Left ventricle myocardium inferior (tissue), 1 donor: ENCODE data around the gene KIF2B. TPM values are rescaled to one million over a fixed set of nuclear protein-coding genes. Genes with fewer than 3 reads are reported as not detected.
"Not testable (repeated sequence)": the region's sequence is repeated elsewhere in the genome, so short reads cannot be mapped to it uniquely, and the experiment has no call there.

Source experiments
- DNase-seq: peaks from one replicate; pipeline ENCODE4 v3.0.0-alpha.2; 2020
- H3K27ac ChIP-seq: fragments of 200-600 bp; replicated peaks from 2 replicates; pipeline ENCODE4 v1.8.0; 2021
- H3K27me3 ChIP-seq: fragments of 200-600 bp; 2 replicates; pipeline ENCODE4 v1.8.0; 2021; ENCODE audit warnings: low read depth
- H3K36me3 ChIP-seq: fragments of 200-600 bp; 2 replicates; pipeline ENCODE4 v1.8.0; 2021
- H3K4me1 ChIP-seq: fragments of 200-600 bp; 2 replicates; pipeline ENCODE4 v1.8.0; 2021
- H3K4me3 ChIP-seq: fragments of 200-600 bp; 2 replicates; pipeline ENCODE4 v1.8.0; 2021; ENCODE audit warnings: mild to moderate bottlenecking, moderate library complexity
- H3K9me3 ChIP-seq: fragments of 200-600 bp; replicated peaks from 2 replicates; pipeline ENCODE4 v1.8.0; 2021
- CTCF ChIP-seq: fragments of 200-600 bp; IDR thresholded peaks from 2 replicates; pipeline ENCODE4 v1.8.0; 2021; ENCODE audit warnings: antibody characterized with exemption, mild to moderate bottlenecking, borderline replicate concordance
- intact Hi-C: fragments of 100-400 bp; cut with micrococcal nuclease; formaldehyde crosslinking; loops from one replicate; pipeline ENCODE4 v1.11.0; 2022
- total RNA-seq: library from RNA; stranded (reverse); fragmentation: NEBNext Ultra II Directional; extraction: Animal tissue kit (Norgen Biotek cat#: 25700); gene quantifications from one replicate; pipeline ENCODE4 v1.2.1, GENCODE V29; 2021
- donor health status: DM: no; HTN: yes; CAD: no; lungs with severe emphysema.

The KIF2B gene
- total RNA-seq, 1 donor from 2014 or later = not detected

- no peaks in the 10 kb centered on the region for H3K36me3 ChIP-seq
- no peak overlapping the region for H3K4me3 ChIP-seq
- intact Hi-C loops = no loop called here
- no peak overlapping the region for H3K27ac ChIP-seq
- H3K27me3 ChIP-seq = no peaks in the 10 kb centered on the region
- no peak for TF ChIP-seq CTCF
- DNase-seq = no peak
- H3K4me1 ChIP-seq = no peaks in the 10 kb centered on the region
- no peaks in the 10 kb centered on the region for H3K9me3 ChIP-seq
Observed at GRCh38 chr17:53818271-53818670, 4.5 kb upstream of the KIF2B start.

- intact Hi-C loops = no loop called here
- DNase-seq = no peak
- no peaks in the 10 kb centered on the region for H3K36me3 ChIP-seq
- no peak overlapping the region for H3K4me3 ChIP-seq
- no peaks in the 10 kb centered on the region for H3K4me1 ChIP-seq
- H3K27ac ChIP-seq = no peak overlapping the region
- no peak for TF ChIP-seq CTCF
- no peaks in the 10 kb centered on the region for H3K9me3 ChIP-seq
- no peaks in the 10 kb centered on the region for H3K27me3 ChIP-seq
Observed at GRCh38 chr17:53818929-53819328, 3.8 kb upstream of the KIF2B start.

GRCh38 chr17:53819956-53820355 lies 2.8 kb upstream of the KIF2B start:
- no peak for TF ChIP-seq CTCF
- no peaks in the 10 kb centered on the region for H3K9me3 ChIP-seq
- no peak for DNase-seq
- no peak overlapping the region for H3K27ac ChIP-seq
- H3K4me3 ChIP-seq = no peak overlapping the region
- intact Hi-C loops = no loop called here
- H3K36me3 ChIP-seq = no peaks in the 10 kb centered on the region
- no peaks in the 10 kb centered on the region for H3K4me1 ChIP-seq
- H3K27me3 ChIP-seq = no peaks in the 10 kb centered on the region

GRCh38 chr17:53823341-53824050 lies 769 bp downstream of the KIF2B start:
- H3K27ac ChIP-seq = no peak overlapping the region
- no peaks in the 10 kb centered on the region for H3K9me3 ChIP-seq
- no peak for TF ChIP-seq CTCF
- H3K4me1 ChIP-seq = no peaks in the 10 kb centered on the region
- H3K27me3 ChIP-seq = no peaks in the 10 kb centered on the region
- no peak for DNase-seq
- H3K4me3 ChIP-seq = no peak overlapping the region
- intact Hi-C loops = no loop called here
- H3K36me3 ChIP-seq = no peaks in the 10 kb centered on the region

- H3K36me3 ChIP-seq, H3K27me3 ChIP-seq, H3K27ac ChIP-seq, H3K4me3 ChIP-seq, H3K9me3 ChIP-seq, H3K4me1 ChIP-seq, intact Hi-C loops, DNase-seq: not testable (repeated sequence)
Observed at GRCh38 chr17:53834771-53835170, 12.0 kb downstream of the KIF2B start.

GRCh38 chr17:53837131-53837530 lies 14.4 kb downstream of the KIF2B start:
- H3K4me3 ChIP-seq = no peak overlapping the region
- TF ChIP-seq CTCF = no peak
- no peak for DNase-seq
- H3K36me3 ChIP-seq = no peaks in the 10 kb centered on the region
- peaks cover 20% of the 10 kb centered on the region for H3K9me3 ChIP-seq
- H3K27ac ChIP-seq = no peak overlapping the region
- no peaks in the 10 kb centered on the region for H3K27me3 ChIP-seq
- no peaks in the 10 kb centered on the region for H3K4me1 ChIP-seq
- intact Hi-C loops = no loop called here
